ENCODE results near the gene SPATA16. TPM values are rescaled to one million over a fixed set of nuclear protein-coding genes. Genes with fewer than 3 reads are reported as not detected.

The SPATA16 gene
- total RNA-seq, 3 donors from 2014 or later = not detected

- Mint-ChIP-seq H3K9me3 (no peaks in the 10 kb centered on the region), H3K27me3 (ENCODE audit: low read depth) (peaks cover 2% of the 10 kb centered on the region), H3K4me3 (no peak overlapping the region), H3K36me3 (ENCODE audit: insufficient read depth) (no peaks in the 10 kb centered on the region), H3K4me1 (ENCODE audit: low read depth) (no peaks in the 10 kb centered on the region)
- no peak for ATAC-seq
- DNase-seq = no peak
These were observed 216.5 kb downstream of the SPATA16 start for GRCh38 chr3:172924546-172924945.

GRCh38 chr3:172919297-172919683 lies 221.7 kb downstream of the SPATA16 start:
- Mint-ChIP-seq H3K4me3 (no peak overlapping the region), H3K4me1 (ENCODE audit: low read depth) (no peaks in the 10 kb centered on the region), H3K9me3 (no peaks in the 10 kb centered on the region), H3K36me3 (ENCODE audit: insufficient read depth) (no peaks in the 10 kb centered on the region), H3K27me3 (ENCODE audit: low read depth) (peaks cover 6% of the 10 kb centered on the region)
- ATAC-seq (no peak), DNase-seq (no peak)

- Mint-ChIP-seq H3K4me3 (no peak overlapping the region), H3K36me3 (ENCODE audit: insufficient read depth) (no peaks in the 10 kb centered on the region), H3K27me3 (ENCODE audit: low read depth) (peaks cover 8% of the 10 kb centered on the region), H3K9me3 (no peaks in the 10 kb centered on the region), H3K4me1 (ENCODE audit: low read depth) (no peaks in the 10 kb centered on the region)
- DNase-seq (no peak), ATAC-seq (no peak)
These were observed 222.3 kb downstream of the SPATA16 start for GRCh38 chr3:172918568-172919296.

GRCh38 chr3:172918165-172918564 lies 222.9 kb downstream of the SPATA16 start:
- DNase-seq (no peak), ATAC-seq (no peak)
- Mint-ChIP-seq H3K9me3 (no peaks in the 10 kb centered on the region), H3K4me1 (ENCODE audit: low read depth) (no peaks in the 10 kb centered on the region), H3K4me3 (no peak overlapping the region), H3K27me3 (ENCODE audit: low read depth) (peaks cover 8% of the 10 kb centered on the region), H3K36me3 (ENCODE audit: insufficient read depth) (no peaks in the 10 kb centered on the region)

- peaks cover 10% of the 10 kb centered on the region for H3K27me3 Mint-ChIP-seq (ENCODE audit: low read depth)
- no peak for ATAC-seq
These were observed 225.0 kb downstream of the SPATA16 start for GRCh38 chr3:172915911-172916514.

GRCh38 chr3:172914854-172915253 lies 226.2 kb downstream of the SPATA16 start:
- Mint-ChIP-seq H3K4me3 (no peak overlapping the region), H3K4me1 (ENCODE audit: low read depth) (no peaks in the 10 kb centered on the region), H3K9me3 (peaks cover 5% of the 10 kb centered on the region), H3K27me3 (ENCODE audit: low read depth) (peaks cover 10% of the 10 kb centered on the region), H3K36me3 (ENCODE audit: insufficient read depth) (no peaks in the 10 kb centered on the region)
- DNase-seq = no peak
- ATAC-seq = no peak

More at GRCh38 chr3:172915911-172916514, 225.0 kb downstream of the SPATA16 start:
- no peak overlapping the region for H3K4me3 Mint-ChIP-seq
- H3K36me3 Mint-ChIP-seq (ENCODE audit: insufficient read depth) = no peaks in the 10 kb centered on the region
- H3K4me1 Mint-ChIP-seq (ENCODE audit: low read depth) = no peaks in the 10 kb centered on the region
- no peak for DNase-seq
- peaks cover 5% of the 10 kb centered on the region for H3K9me3 Mint-ChIP-seq

DNA sequence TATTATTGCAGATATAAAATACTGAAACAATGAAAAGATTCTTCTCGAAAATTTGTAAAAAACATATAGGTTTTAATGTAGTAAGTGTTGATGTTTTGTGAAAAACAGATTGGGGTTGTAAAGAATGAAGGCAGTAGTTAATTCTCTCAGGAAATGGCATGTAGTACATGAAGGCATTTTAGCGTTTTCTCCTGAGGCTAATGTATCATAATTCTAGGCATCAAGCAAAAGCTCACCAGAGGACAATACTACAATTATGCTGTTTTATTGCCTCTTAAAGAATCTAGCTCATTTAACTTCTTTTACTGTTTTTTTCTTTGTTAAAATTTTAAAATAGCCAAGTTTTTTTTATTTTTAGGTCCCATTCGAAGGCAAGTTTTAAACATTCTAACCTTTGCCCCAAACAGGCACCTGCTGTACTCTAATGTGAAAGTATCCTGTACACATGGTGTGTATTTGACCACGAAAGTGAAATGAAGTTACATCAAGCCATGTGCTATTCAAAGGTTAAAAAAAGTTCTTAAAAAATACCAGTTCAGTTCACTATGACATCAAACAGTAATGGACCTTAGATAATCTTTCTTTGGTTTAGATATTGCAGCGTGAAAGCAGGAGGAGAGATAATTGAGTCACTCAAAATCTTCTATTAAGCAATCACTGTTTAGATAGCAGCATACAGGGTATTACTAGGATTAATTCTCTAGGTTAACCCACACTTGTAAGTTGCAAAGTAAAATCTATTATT lies 227.0 kb downstream of the SPATA16 start:
- Mint-ChIP-seq H3K9me3 (peaks cover 5% of the 10 kb centered on the region), H3K4me1 (ENCODE audit: low read depth) (no peaks in the 10 kb centered on the region), H3K4me3 (no peak overlapping the region), H3K36me3 (ENCODE audit: insufficient read depth) (no peaks in the 10 kb centered on the region), H3K27me3 (ENCODE audit: low read depth) (peaks cover 10% of the 10 kb centered on the region)
- no peak for DNase-seq
- ATAC-seq = no peak

DNA sequence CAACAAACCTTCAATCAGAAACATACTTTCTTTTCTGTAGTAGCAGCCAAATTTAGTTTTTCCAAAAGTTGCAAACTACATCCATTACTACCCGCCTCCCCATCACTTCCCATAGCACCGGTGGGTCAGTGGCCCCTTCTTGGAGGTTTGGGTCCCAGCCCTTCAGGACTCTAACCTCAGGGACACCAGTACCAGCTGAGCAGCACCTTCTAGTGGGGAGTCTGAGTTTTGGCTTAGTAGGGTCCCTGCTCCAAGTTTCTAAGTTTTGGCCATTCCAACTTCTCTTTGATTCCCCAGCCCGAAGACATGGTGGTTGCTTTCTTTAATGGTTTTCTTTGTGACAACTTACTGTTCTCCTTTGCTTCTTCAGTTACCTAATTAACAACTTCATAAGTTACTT lies 229.9 kb downstream of the SPATA16 start:
- ATAC-seq (no peak), DNase-seq (no peak)
- H3K27me3 Mint-ChIP-seq (ENCODE audit: low read depth) = peaks cover 8% of the 10 kb centered on the region
- no peak overlapping the region for H3K4me3 Mint-ChIP-seq
- H3K4me1 Mint-ChIP-seq (ENCODE audit: low read depth) = no peaks in the 10 kb centered on the region
- peaks cover 5% of the 10 kb centered on the region for H3K9me3 Mint-ChIP-seq
- no peaks in the 10 kb centered on the region for H3K36me3 Mint-ChIP-seq (ENCODE audit: insufficient read depth)

DNA sequence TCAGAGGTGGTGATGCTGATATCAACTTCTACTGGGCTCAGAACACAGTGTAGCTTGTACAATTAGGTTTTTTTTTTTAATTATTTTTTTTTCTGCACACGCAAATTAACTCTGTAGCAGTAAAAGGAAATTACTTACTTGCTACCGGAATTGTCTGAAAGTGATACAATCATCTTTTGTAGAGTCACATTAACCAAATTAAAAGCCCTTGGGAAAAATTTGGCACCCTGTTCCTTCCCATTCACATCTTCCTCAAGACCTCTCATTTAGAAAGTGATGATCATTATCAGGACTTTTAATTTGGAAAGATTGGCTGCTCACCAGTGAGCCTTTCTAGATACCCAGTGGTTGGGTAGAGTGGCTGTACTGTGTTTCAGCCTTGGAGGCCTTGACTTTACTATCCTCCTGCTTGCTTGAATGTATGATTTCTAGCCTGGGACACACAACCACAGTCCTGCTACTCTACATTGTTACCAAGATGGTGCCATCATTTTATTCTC lies 232.2 kb downstream of the SPATA16 start:
- H3K27me3 Mint-ChIP-seq (ENCODE audit: low read depth) = peaks cover 5% of the 10 kb centered on the region
- H3K9me3 Mint-ChIP-seq = peaks cover 5% of the 10 kb centered on the region
- DNase-seq (no peak), ATAC-seq (no peak)
- no peaks in the 10 kb centered on the region for H3K36me3 Mint-ChIP-seq (ENCODE audit: insufficient read depth)
- no peak overlapping the region for H3K4me3 Mint-ChIP-seq
- H3K4me1 Mint-ChIP-seq (ENCODE audit: low read depth) = no peaks in the 10 kb centered on the region

DNA sequence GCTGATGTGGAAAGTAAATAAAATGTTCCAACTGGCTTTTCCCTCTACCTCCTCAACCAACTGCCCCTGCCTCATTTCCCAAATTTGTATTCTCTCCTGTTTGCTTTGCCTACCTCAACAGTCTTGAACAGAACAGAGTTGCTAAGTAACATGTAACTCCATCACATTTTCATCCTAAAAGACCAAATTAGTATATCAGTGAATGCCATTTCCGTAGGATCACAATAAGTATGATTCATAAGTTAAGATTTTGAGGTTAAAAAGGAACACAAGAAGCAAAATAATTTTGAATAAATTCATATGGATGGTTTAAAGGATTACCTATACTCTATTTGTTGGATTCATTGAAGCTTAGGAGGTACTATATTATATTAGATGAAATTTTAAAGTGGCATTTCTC lies 235.6 kb downstream of the SPATA16 start:
- Mint-ChIP-seq H3K9me3 (peaks cover 3% of the 10 kb centered on the region), H3K4me1 (ENCODE audit: low read depth) (no peaks in the 10 kb centered on the region), H3K4me3 (no peak overlapping the region), H3K36me3 (ENCODE audit: insufficient read depth) (no peaks in the 10 kb centered on the region), H3K27me3 (ENCODE audit: low read depth) (no peaks in the 10 kb centered on the region)
- no peak for ATAC-seq
- DNase-seq = no peak

GRCh38 chr3:172904711-172905373 lies 236.2 kb downstream of the SPATA16 start:
- H3K4me3 Mint-ChIP-seq = no peak overlapping the region
- H3K27me3 Mint-ChIP-seq (ENCODE audit: low read depth) = no peaks in the 10 kb centered on the region
- no peak for DNase-seq

DNA sequence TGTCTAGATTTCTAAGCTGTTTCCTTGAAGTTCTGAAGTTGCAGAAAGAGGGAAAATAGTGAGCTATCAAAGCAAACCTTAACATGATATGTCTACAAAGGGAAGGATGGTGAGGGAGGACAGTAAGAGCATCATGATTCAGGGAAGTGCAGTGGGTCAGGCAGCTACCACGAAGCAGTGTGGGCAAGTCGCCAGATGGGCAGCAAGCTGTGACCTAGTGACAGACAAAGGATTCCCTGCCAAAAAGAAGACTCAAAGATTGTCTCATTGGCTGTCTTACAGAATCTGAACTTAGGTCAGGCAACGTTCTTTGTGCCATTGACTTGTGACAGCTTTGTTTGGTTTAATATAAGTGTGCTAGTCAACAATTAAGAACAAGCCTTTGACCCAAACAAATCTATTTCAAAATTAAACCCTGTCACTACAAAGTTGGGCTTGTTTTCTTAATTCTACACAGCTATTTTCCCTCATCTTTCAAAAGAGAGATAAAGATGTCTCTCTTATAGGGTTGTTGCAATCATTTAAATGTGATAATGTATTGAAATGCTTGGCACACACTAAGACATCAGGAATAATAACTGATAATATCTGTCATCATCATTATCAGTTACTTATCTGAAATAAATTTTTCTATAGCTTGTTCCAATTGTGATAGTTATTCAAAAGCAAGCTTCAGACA lies 237.3 kb downstream of the SPATA16 start:
- H3K4me1 Mint-ChIP-seq (ENCODE audit: low read depth) = no peaks in the 10 kb centered on the region
- no peaks in the 10 kb centered on the region for H3K36me3 Mint-ChIP-seq (ENCODE audit: insufficient read depth)
- no peak overlapping the region for H3K4me3 Mint-ChIP-seq
- H3K27me3 Mint-ChIP-seq (ENCODE audit: low read depth) = no peaks in the 10 kb centered on the region
- DNase-seq (no peak), ATAC-seq (no peak)
- peaks cover 3% of the 10 kb centered on the region for H3K9me3 Mint-ChIP-seq

More at GRCh38 chr3:172904711-172905373, 236.2 kb downstream of the SPATA16 start:
- no peaks in the 10 kb centered on the region for H3K36me3 Mint-ChIP-seq (ENCODE audit: insufficient read depth)
- ATAC-seq = no peak
- peaks cover 3% of the 10 kb centered on the region for H3K9me3 Mint-ChIP-seq
- H3K4me1 Mint-ChIP-seq (ENCODE audit: low read depth) = no peaks in the 10 kb centered on the region

- H3K4me3 Mint-ChIP-seq = no peak overlapping the region
- H3K4me1 Mint-ChIP-seq (ENCODE audit: low read depth) = no peaks in the 10 kb centered on the region
- no peak for DNase-seq
- H3K36me3 Mint-ChIP-seq (ENCODE audit: insufficient read depth) = no peaks in the 10 kb centered on the region
- H3K27me3 Mint-ChIP-seq (ENCODE audit: low read depth) = no peaks in the 10 kb centered on the region
- H3K9me3 Mint-ChIP-seq = peaks cover 3% of the 10 kb centered on the region
- ATAC-seq = no peak
These were observed 248.9 kb downstream of the SPATA16 start for GRCh38 chr3:172892158-172892557.

DNA sequence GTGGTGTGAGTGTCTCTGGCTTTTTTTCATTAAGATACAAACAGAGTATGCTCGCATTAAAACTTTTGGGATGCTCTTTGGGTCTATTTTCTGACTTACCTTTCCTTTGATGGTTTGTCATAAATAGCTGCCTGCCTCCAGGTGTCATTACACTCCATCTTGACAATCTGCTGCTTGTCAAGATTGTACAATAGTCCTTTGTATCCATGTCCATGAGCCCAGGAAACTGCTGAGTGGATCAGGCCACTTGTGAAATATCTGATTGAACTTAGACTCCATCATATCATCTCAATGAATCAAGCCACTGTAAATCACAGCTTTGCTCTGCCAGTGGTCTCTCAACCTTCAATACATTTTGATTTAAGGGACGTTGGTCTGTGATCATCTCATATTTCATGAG lies 255.3 kb downstream of the SPATA16 start:
- H3K27me3 Mint-ChIP-seq (ENCODE audit: low read depth) = no peaks in the 10 kb centered on the region
- DNase-seq = no peak
- ATAC-seq = no peak
- H3K36me3 Mint-ChIP-seq (ENCODE audit: insufficient read depth) = no peaks in the 10 kb centered on the region
- peaks cover 12% of the 10 kb centered on the region for H3K9me3 Mint-ChIP-seq
- H3K4me1 Mint-ChIP-seq (ENCODE audit: low read depth) = no peaks in the 10 kb centered on the region
- H3K4me3 Mint-ChIP-seq = no peak overlapping the region
